GM18909 (cell line): Measurements from ENCODE around the gene BHLHA9.
"Not testable (repeated sequence)": the region's sequence is repeated elsewhere in the genome, so short reads cannot be mapped to it uniquely, and the experiment has no call there.

ENCODE experiments used
- ATAC-seq: cut with Tn5 transposase; IDR thresholded peaks from one replicate; pipeline ENCODE4 v1.9.1; 2021; ENCODE audit warnings: mild to moderate bottlenecking; ENCODE audit not compliant: unreplicated experiment, poor library complexity

The BHLHA9 gene

DNA sequence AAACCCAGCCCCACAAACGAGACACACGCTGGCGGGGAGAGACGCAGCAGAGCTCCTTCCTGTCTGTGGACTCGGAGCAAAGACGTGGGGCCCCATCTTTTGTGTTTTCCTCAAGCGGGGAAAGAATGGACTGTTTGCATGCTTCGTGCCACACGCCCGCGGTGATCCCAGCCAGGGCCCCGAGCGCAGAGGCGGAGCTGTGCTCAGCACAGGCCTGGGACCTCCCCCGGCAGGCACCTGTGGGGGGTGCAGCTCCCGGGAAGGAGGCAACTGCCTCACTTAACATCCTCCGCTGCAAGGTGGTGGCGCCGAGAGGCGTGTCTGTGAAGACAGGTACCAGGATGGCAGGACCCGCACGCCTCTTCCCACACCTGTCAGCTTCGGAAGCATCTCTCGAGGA is 28.4 kb downstream of the BHLHA9 start:
- ATAC-seq: no peak

DNA sequence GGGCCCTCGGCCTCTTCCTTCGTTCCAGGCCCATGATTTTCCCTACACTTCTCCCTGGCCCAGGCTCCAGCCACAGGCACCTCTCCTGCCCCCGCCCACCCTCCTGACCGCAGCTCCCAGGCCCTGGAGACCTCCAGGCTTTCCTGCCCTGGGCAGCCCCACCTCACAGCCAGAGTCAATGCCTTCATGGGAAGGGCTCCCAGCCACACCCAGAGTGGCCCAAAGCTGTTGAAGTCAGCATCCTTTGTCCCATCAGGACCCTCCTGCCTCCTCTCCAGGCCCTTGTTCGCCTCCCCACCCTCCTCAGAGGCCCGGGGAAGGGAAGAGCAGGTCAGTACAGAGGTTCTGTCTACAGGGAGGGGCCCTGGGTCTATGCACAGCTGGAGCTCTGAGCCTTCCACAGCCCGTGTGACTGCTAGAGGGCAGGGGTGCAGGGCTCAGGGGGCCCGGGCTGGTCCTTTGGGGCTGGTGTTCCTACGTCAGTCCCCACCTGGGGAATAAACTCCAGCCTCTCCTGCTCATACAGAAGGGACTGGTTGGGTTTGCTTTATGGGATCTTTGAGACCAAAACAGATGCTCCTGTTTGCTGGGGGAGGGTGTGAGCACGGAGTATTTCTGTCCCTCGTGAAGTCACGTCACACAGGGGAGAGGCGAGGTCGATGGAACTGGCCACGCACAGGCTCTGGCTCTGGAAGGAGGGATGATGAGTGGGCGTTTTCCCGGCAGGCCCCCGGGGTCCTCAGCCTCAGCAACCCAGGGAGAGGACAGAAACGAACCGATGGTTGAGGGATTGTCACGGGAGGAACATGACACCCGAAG is 29.5 kb downstream of the BHLHA9 start:
- ATAC-seq: no peak

DNA sequence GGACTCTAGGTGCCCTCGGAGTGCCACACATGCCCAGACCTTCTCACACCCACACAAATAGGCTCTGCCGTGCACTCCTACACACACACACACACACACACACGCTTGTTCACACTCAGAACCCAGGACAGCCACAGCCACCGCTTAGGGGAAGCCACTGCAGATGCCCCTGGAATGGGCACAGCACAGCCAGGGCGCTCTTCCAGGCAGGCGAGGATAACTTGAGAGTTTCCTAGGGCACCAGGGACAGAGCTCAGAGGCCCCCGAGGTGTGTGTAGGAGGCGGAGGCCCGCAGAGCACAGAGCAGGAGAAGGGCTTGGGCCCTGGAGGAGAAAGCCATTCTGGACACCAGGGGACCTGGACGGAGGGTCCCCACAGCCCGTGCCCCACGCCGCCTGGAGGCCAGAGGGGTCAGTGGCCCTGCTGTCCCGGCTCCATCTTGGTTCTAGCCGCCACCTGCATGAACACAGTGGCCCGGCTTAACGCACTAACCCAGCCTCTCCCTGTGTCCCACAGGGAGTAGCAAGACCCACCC is 30.2 kb downstream of the BHLHA9 start:
- no peak for ATAC-seq

DNA sequence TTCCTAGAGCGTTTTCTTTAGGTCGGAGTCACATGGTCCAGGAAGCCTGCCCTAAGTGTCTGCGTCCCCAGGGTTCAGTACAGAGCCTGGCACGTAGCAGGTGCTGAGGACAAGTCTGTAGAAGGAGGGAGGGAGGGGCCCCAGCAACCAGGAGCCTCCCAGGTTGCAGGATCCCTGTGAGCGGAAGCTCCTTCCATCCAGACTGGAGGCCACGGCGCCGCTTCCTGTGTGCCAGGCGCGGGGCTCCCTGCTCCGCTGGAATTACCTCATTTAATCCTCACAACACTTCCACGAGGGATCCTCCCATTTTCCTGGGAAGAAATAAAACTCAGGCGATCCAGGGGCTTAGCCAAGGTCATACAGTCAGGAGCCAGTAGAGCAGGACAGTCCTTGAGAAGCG is 31.3 kb downstream of the BHLHA9 start:
- ATAC-seq: no peak

DNA sequence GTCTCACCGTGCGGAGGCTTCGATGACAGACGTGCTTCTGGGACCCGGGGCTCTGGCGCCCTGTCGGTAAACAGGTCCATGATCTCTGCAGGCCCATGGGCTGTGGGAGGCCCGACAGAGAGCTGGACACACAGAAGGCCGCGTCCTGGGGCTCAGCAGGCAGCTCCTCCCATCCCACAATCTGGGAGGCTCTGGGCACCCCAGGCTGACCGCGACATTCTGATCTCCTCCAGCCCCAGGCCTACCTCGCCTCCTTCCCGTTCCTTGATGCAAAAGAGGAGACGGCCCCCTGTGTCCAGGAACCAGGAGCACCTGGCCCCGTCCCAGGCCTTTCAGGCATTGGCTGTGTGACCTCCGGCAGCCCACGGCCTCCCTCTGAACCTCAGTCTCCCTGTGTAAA is 32.5 kb downstream of the BHLHA9 start:
- no peak for ATAC-seq

DNA sequence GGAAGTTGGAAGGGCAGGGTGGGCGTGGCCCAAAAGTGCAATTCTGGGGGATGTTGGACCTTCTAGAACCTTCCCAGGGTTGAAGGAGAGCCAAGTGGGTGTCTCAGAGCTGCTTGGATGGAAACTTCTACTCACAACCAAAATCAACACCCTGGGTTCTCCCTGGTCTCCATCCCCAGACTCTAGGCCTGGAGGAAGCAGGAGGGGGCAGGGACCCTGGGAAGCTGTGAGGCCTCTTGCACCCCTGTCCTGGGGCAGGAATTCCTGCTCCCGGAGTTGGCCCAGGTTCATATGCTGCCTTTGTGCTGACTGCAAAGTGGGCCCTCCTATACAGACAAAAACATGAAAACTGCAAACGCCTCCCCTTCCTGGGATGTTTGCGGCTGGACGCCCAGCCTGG is 34.3 kb downstream of the BHLHA9 start:
- ATAC-seq: no peak

DNA sequence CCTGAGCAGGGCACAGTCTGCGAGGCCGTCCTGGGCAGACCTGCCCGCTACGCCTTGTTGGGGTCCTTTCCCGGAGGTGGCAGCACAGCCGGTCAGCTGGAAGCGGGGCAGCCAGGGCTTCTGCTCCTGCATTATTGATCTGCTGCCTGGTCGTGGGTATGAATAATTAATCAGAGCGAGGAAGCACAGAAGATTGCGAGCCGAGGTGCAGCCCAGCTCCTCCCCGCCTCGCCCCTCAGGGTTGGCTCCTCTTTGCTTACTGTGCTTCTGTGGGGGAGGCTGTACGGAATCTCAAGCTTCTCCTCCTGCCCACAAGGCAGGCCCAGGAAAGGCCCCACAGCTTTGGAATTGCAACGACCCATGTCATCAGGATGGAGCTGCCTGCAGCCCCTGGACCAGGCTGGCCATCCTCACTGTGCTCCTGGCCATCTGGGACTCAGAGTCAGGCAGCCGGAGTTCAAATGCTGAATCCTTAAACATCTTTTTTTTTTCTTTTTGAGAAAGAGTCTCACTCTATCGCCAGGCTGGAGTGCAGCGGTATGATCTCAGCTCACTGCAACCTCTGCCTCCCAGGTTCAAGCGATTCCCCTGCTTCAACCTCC is 34.8 kb downstream of the BHLHA9 start:
- no peak for ATAC-seq

DNA sequence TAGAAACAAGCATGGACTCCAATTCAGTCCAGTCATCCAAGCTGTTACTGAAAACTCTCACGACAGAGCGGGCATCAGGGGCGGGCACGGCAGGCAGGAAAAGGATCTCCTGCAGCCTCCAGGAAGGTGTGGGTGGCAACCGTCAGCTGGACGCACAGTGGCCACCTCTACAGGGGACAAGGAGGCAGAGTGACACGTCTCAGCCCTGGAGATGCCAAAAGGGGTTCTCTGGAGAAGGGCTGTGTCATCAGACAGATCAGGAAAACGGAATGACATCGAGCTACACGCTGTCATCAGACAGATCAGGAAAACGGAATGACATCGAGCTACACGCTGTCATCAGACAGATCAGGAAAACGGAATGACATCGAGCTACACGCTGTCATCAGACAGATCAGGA is 37.6 kb downstream of the BHLHA9 start:
- ATAC-seq: not testable (repeated sequence)

DNA sequence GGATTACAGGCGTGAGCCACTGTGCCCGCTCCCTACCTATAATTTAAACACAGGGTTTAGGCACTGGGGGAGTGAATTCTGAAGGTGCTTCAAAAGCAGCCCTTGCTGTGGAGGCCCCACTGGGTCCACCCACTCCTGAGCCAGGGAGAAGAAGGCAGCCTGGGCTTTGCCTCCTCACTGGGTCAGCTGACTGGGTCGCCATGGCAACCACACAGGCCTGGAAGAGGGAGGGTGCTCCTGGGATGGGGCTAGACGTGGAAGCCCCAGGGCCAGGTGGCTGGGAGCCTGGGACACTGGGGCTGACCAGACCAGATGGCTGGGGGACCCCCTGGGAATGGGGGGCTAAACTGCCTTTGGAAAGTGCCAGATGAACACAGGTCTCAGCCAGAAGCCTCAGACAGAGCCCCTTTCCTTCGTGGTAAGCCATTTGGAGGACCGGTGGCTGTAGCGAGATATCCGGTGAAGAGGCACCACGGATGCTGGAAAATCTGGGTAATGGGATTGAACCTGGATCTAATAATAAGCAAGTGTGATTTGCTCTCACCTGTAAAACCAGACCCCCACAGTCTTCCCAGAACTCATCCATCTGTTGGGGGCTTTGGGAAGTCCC is 42.1 kb downstream of the BHLHA9 start:
- no peak for ATAC-seq

DNA sequence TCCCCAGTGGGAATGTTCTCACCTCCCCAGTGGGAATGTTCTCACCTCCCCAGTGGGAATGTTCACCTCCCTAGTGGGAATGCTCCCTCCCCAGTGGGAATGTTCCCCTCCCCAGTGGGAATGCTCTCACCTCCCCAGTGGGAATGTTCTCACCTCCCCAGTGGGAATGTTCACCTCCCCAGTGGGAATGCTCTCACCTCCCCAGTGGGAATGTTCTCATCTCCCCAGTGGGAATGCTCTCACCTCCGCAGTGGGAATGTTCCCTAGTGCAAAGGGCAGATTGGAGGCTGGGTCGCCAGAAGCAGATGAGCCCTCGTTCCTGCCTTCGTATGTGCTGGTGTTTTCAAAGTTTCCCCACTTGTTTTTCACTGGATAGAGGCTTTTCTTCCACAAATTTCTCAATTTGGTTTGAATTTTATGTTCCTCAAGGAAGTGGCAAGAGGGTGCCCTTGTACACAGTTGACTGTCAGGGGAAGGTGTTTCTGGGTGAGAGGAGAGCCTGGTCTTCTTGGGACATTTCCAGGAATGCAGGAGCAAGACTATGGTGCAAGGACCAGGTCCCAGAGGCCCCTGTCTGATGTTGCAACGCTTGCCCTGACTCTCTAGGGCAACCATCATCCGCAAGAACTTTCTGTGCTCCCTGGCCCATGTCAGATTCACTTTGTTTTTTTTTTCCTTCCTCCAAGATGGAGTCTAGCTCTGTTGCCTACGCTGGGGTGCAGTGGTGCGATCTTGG is 43.2 kb downstream of the BHLHA9 start:
- no peak for ATAC-seq

DNA sequence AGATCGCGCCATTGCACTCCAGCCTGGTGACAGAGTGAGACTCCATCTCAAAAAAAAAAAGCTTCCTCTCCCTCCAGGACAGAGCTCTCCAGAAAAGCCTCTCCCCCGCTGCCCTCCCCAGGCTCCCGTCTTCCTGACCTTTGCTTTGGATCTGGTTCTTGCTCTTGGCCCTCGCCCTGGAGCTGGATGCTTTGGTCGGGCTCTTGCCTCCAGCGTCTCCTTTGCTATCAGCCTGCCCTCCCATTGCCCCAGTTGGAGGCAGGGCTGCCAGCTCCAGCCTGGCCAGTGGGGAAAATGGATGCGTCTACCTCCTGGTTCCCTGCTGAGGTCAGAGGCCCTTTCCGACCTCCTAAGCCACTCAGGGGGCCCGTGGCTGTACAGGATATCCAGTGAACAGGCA is 45.2 kb downstream of the BHLHA9 start:
- no peak for ATAC-seq

DNA sequence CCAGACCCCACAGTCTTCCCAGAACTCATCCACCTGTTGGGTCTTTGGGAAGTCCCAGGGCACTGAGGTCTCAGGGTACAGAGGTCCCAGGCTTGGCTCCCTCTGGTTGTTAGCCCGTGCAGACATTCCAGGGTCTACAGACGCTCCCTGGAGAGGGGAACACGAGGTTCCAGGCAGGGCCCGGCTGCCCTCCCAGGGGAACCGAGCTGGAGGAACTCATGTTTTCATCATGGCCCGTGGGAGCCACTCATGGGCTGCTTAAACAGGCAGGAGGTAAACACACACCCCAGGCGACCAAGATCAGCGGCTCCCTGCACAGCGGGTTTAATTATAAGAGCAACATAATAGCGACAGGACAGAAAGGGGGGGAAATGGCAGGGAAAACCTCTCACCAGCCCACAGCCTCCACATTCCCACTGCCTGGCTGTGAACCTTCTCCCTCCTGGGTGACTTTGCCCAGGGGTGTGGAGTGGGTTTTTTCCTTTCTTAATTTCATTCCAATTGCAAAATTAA is 45.7 kb downstream of the BHLHA9 start:
- no peak for ATAC-seq
